ENCODE data around the gene EFEMP2. TPM values are rescaled to one million over a fixed set of nuclear protein-coding genes. Genes with fewer than 3 reads are reported as not detected.
"Not testable (repeated sequence)": the region's sequence is repeated elsewhere in the genome, so short reads cannot be mapped to it uniquely, and the experiment has no call there.

The EFEMP2 gene
- total and polyA plus RNA-seq, 2 donors (not counting 1 experiment from before 2014, with no cell fraction given): 9.5 to 14.7 TPM

DNA sequence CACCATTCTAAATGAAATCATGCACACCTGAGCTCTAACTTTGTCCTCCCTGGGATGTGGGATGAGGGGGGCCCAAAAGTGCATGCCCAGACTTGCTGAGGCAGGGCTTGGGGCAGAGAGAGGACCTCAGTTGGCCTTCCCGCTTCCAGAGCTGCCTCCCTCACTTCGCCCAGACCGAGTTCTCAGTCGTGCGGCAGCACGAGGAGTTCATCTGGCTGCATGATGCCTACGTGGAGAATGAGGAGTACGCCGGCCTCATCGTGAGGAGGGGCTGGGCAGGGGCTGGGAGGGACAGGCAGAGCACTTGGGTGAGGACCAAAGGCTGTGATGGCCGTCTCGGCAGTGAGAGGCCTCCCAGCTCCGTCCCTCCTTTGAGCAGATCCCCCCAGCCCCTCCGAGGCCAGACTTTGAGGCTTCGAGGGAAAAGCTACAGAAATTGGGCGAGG lies 22.8 kb downstream of the EFEMP2 start:
- no peak overlapping the region for H3K4me3 Mint-ChIP-seq
- ChIA-PET CTCF (interaction anchor here (0.6 to 2.8 kb wide), 3 partner anchors 11 to 170 kb away, joined by 3 to 15 read pairs (median 6); partner anchors contain the start of gene MUS81), POLR2A (interaction anchor here (1.5 kb wide), 1 partner anchor 16 kb away, joined by 3 read pairs; the partner anchor contains the start of gene SNX32)
- Histone ChIP-seq H3K79me2 (ENCODE audit: control insufficient read depth, insufficient read depth, low read length) (peaks cover 16% of the 10 kb centered on the region), H3K4me3 (ENCODE audit: control extremely low read depth in 1 of 5, extremely low read depth in 1 of 5, insufficient read depth in 1 of 5, low read depth in 2 of 5, low read length in 4 of 5) (no peak overlapping the region), H3K4me2 (replicated peaks; ENCODE audit: low read depth, low read length, poor library complexity, severe bottlenecking) (no peak overlapping the region), H3K27me3 (replicated peaks in 1 of 4; ENCODE audit: control extremely low read depth in 1 of 4, control insufficient read depth in 3 of 4, insufficient read depth in 4 of 4, low read length in 3 of 4) (no peaks in the 10 kb centered on the region), H4K20me1 (ENCODE audit: control insufficient read depth, insufficient read depth, low read length, poor library complexity, severe bottlenecking) (peaks cover 44% of the 10 kb centered on the region), H3K36me3 (replicated peaks in 1 of 2; ENCODE audit: control extremely low read depth in 1 of 2, control insufficient read depth in 1 of 2, extremely low read depth in 1 of 2, insufficient read depth in 2 of 2, low read length in 1 of 2) (peaks cover 0 to 45% of the 10 kb centered on the region in 2 experiments), H3K9me3 (ENCODE audit: control extremely low read depth in 1 of 3, control insufficient read depth in 2 of 3, insufficient read depth in 1 of 3, low read length in 2 of 3) (peaks cover 0 to 15% (median 0%) of the 10 kb centered on the region in 3 donors), H3K4me1 (ENCODE audit: control insufficient read depth in 2 of 2, insufficient read depth in 2 of 2, low read length in 2 of 2) (peaks cover 0 to 3% of the 10 kb centered on the region in 2 donors), H2AFZ (ENCODE audit: insufficient read depth, low read depth, low read length, poor library complexity, severe bottlenecking) (no peak overlapping the region), H3K9ac (ENCODE audit: low read length) (no peak overlapping the region), H3K27ac (ENCODE audit: low read length in 2 of 2) (no peak overlapping the region)
- H3K27ac Mint-ChIP-seq: no peak overlapping the region
- TF ChIP-seq EZH2 (IDR thresholded peaks at IDR 0.05; ENCODE audit: borderline replicate concordance, insufficient read depth, low read depth, low read length, poor library complexity, severe bottlenecking): no peak
- TF ChIP-seq, protein P1, sequence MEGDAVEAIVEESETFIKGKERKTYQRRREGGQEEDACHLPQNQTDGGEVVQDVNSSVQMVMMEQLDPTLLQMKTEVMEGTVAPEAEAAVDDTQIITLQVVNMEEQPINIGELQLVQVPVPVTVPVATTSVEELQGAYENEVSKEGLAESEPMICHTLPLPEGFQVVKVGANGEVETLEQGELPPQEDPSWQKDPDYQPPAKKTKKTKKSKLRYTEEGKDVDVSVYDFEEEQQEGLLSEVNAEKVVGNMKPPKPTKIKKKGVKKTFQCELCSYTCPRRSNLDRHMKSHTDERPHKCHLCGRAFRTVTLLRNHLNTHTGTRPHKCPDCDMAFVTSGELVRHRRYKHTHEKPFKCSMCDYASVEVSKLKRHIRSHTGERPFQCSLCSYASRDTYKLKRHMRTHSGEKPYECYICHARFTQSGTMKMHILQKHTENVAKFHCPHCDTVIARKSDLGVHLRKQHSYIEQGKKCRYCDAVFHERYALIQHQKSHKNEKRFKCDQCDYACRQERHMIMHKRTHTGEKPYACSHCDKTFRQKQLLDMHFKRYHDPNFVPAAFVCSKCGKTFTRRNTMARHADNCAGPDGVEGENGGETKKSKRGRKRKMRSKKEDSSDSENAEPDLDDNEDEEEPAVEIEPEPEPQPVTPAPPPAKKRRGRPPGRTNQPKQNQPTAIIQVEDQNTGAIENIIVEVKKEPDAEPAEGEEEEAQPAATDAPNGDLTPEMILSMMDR (IDR thresholded peaks at IDR 0.05): no peak
- DNase-seq: peak; percentile 12
- H3K4me1 Mint-ChIP-seq: peaks cover 14% of the 10 kb centered on the region
- H3K27me3 Mint-ChIP-seq: no peaks in the 10 kb centered on the region
- WGBS (ENCODE audit: insufficient coverage): 89% methylated on average over 15 of the region's 16 CpGs
- ATAC-seq (ENCODE audit: low read depth): no peak
- intact Hi-C loops (cut with micrococcal nuclease): no loop called here
- no peaks in the 10 kb centered on the region for H3K9me3 Mint-ChIP-seq (ENCODE audit: insufficient read depth)

DNA sequence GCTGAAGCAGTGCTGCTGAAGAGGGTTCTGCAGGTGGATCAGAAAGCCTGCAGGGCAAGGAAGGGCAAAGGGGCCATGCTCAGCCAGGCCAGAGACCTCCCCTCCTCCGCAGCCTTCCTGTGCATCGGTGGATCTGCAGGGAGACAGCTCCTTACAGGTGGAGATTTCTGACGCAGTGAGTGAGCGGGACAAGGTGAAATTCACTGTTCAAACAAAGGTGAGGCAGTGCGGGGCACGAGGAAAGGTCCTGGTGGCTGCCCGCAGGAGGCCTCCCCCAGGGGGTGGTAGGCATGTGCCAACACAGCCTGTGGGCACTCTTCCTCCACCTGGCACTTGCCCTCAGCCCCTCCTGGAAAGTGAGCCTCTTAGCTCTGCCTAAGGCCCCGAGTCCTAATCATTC lies 23.2 kb downstream of the EFEMP2 start:
- peaks cover 0 to 1% of the 10 kb centered on the region in 2 donors for H3K4me1 ChIP-seq (ENCODE audit: control insufficient read depth in 2 of 2, insufficient read depth in 2 of 2, low read length in 2 of 2)
- ChIA-PET POLR2A (interaction anchor here (1.5 kb wide), 1 partner anchor 16 kb away, joined by 3 read pairs; the partner anchor contains the start of gene SNX32), CTCF (interaction anchor here (2.1 to 2.8 kb wide), 2 partner anchors 11 to 36 kb away, joined by 6 to 15 read pairs; partner anchors contain the start of gene MUS81)
- peaks cover 0 to 40% of the 10 kb centered on the region in 2 experiments for H3K36me3 ChIP-seq (replicated peaks in 1 of 2; ENCODE audit: control extremely low read depth in 1 of 2, control insufficient read depth in 1 of 2, extremely low read depth in 1 of 2, insufficient read depth in 2 of 2, low read length in 1 of 2)
- peaks cover 40% of the 10 kb centered on the region for H4K20me1 ChIP-seq (ENCODE audit: control insufficient read depth, insufficient read depth, low read length, poor library complexity, severe bottlenecking)
- no peak overlapping the region for H3K27ac ChIP-seq (ENCODE audit: low read length in 2 of 2)
- peaks cover 0 to 15% (median 0%) of the 10 kb centered on the region in 3 donors for H3K9me3 ChIP-seq (ENCODE audit: control extremely low read depth in 1 of 3, control insufficient read depth in 2 of 3, insufficient read depth in 1 of 3, low read length in 2 of 3)
- no peak overlapping the region for H2AFZ ChIP-seq (ENCODE audit: insufficient read depth, low read depth, low read length, poor library complexity, severe bottlenecking)
- DNase-seq: peak; percentile 17
- Mint-ChIP-seq H3K4me1 (peaks cover 11% of the 10 kb centered on the region), H3K9me3 (ENCODE audit: insufficient read depth) (no peaks in the 10 kb centered on the region), H3K27me3 (no peaks in the 10 kb centered on the region), H3K27ac (no peak overlapping the region), H3K4me3 (no peak overlapping the region)
- intact Hi-C loops (cut with micrococcal nuclease): no loop called here
- peaks cover 12% of the 10 kb centered on the region for H3K79me2 ChIP-seq (ENCODE audit: control insufficient read depth, insufficient read depth, low read length)
- no peak overlapping the region for H3K4me3 ChIP-seq (ENCODE audit: control extremely low read depth in 1 of 5, extremely low read depth in 1 of 5, insufficient read depth in 1 of 5, low read depth in 2 of 5, low read length in 4 of 5)
- H3K4me2 ChIP-seq (replicated peaks; ENCODE audit: low read depth, low read length, poor library complexity, severe bottlenecking): no peak overlapping the region
- WGBS (ENCODE audit: insufficient coverage): 87% methylated on average over 7 of the region's 8 CpGs
- TF ChIP-seq, protein P1 (IDR thresholded peaks at IDR 0.05): no peak
- TF ChIP-seq EZH2 (IDR thresholded peaks at IDR 0.05; ENCODE audit: borderline replicate concordance, insufficient read depth, low read depth, low read length, poor library complexity, severe bottlenecking): no peak
- H3K9ac ChIP-seq (ENCODE audit: low read length): no peak overlapping the region
- no peaks in the 10 kb centered on the region for H3K27me3 ChIP-seq (replicated peaks in 1 of 4; ENCODE audit: control extremely low read depth in 1 of 4, control insufficient read depth in 3 of 4, insufficient read depth in 4 of 4, low read length in 3 of 4)
- ATAC-seq (ENCODE audit: low read depth): no peak

DNA sequence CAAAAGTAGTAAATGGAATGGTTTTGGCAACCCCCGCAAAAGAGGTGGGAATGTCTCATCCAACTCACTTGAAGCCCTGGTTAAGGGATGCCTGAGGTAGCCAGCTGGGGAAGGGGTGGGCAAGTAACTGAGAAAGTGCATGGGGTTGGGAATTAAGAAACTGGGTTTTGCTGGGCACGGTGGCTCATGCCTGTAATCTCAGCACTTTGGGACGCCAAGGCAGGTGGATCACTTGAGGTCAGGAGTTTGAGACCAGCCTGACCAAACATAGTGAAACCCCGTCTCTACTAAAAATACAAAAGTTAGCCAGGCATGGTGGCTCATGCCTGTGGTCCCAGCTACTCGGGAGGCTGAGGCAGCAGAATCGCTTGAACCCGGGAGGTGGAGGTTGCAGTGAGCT lies 23.9 kb downstream of the EFEMP2 start:
- H3K9me3 ChIP-seq (ENCODE audit: control extremely low read depth in 1 of 3, control insufficient read depth in 2 of 3, insufficient read depth in 1 of 3, low read length in 2 of 3): peaks cover 0 to 15% (median 0%) of the 10 kb centered on the region in 3 donors
- H3K4me1 ChIP-seq (ENCODE audit: control insufficient read depth in 2 of 2, insufficient read depth in 2 of 2, low read length in 2 of 2); H3K4me3 ChIP-seq (ENCODE audit: control extremely low read depth in 1 of 5, extremely low read depth in 1 of 5, insufficient read depth in 1 of 5, low read depth in 2 of 5, low read length in 4 of 5); H3K27ac ChIP-seq (ENCODE audit: low read length in 2 of 2); intact Hi-C loops (cut with micrococcal nuclease); H3K79me2 ChIP-seq (ENCODE audit: control insufficient read depth, insufficient read depth, low read length); H3K27me3 Mint-ChIP-seq; DNase-seq; H3K4me2 ChIP-seq (replicated peaks; ENCODE audit: low read depth, low read length, poor library complexity, severe bottlenecking); H2AFZ ChIP-seq (ENCODE audit: insufficient read depth, low read depth, low read length, poor library complexity, severe bottlenecking); H3K9me3 Mint-ChIP-seq (ENCODE audit: insufficient read depth); H3K4me1 Mint-ChIP-seq; H3K4me3 Mint-ChIP-seq; H3K27me3 ChIP-seq (replicated peaks in 1 of 4; ENCODE audit: control extremely low read depth in 1 of 4, control insufficient read depth in 3 of 4, insufficient read depth in 4 of 4, low read length in 3 of 4); H3K9ac ChIP-seq (ENCODE audit: low read length); ATAC-seq (ENCODE audit: low read depth): not testable (repeated sequence)
- 79% methylated on average over 5 of the region's 7 CpGs for WGBS (ENCODE audit: insufficient coverage)
- H3K36me3 ChIP-seq (replicated peaks in 1 of 2; ENCODE audit: control extremely low read depth in 1 of 2, control insufficient read depth in 1 of 2, extremely low read depth in 1 of 2, insufficient read depth in 2 of 2, low read length in 1 of 2): peaks cover 0 to 34% of the 10 kb centered on the region in 2 experiments
- ChIA-PET POLR2A (interaction anchor here (0.7 kb wide), 1 partner anchor 8 kb away, joined by 3 read pairs; no protein-coding TSS in a partner anchor), CTCF (interaction anchor here (0.8 to 2.1 kb wide), 3 partner anchors 11 to 69 kb away, joined by 3 to 6 read pairs (median 4); partner anchors contain the start of gene MUS81)
- H4K20me1 ChIP-seq (ENCODE audit: control insufficient read depth, insufficient read depth, low read length, poor library complexity, severe bottlenecking): peaks cover 33% of the 10 kb centered on the region
- peak overlapping the region; percentile 26 for H3K27ac Mint-ChIP-seq

All from B cell (primary cell).